ENCODE data around the gene CBX7.

- TF ChIP-seq CTCF (IDR thresholded peaks at IDR 0.05): no peak
- no peak for TF ChIP-seq EZH2 (IDR thresholded peaks at IDR 0.05)
- TF ChIP-seq EZH2phosphoT487 (IDR thresholded peaks at IDR 0.05): no peak
These were observed 64.4 kb downstream of the CBX7 start for GRCh38 chr22:39087881-39088684.

Data from neural progenitor cell (in vitro differentiated cells).